WTC11 (cell line): ENCODE measurements around the gene AGO4. TPM values are rescaled to one million over a fixed set of nuclear protein-coding genes. Genes with fewer than 3 reads are reported as not detected.

Experiments
- ATAC-seq: fragments of 200-7000 bp; cut with Tn5 transposase; 2 replicates; pipeline ENCODE4 v1.10.0; 2021; ENCODE audit warnings: mild to moderate bottlenecking, moderate library complexity
- CTCF ChIA-PET: fragments of 300-600 bp; sonication (Branson Sonifier 250); formaldehyde crosslinking; loops from one replicate; lab custom pipeline; 2021; ENCODE audit warnings: antibody characterized with exemption; lab: Charles Lee
- POLR2A ChIA-PET: fragments of 350-600 bp; sonication (Branson Sonifier 250); formaldehyde crosslinking; loops from one replicate; lab custom pipeline; 2021; ENCODE audit warnings: antibody characterized with exemption; lab: Charles Lee
- DNase-seq: peaks from one replicate; pipeline ENCODE4 v3.0.0; 2021; ENCODE audit warnings: low spot score
- H3K27ac Mint-ChIP-seq: 2 replicates; pipeline ENCODE4 v1.8.0; 2021; ENCODE audit warnings: mixed read lengths
- H3K27me3 Mint-ChIP-seq: 2 replicates; pipeline ENCODE4 v1.8.0; 2021; ENCODE audit warnings: low read depth, mild to moderate bottlenecking, moderate library complexity, mixed read lengths
- H3K36me3 Mint-ChIP-seq: 2 replicates; pipeline ENCODE4 v1.8.0; 2021; ENCODE audit warnings: mixed read lengths
- H3K4me1 Mint-ChIP-seq: 2 replicates; pipeline ENCODE4 v1.8.0; 2022; ENCODE audit warnings: mixed read lengths
- H3K4me3 Mint-ChIP-seq: 2 replicates; pipeline ENCODE4 v1.8.0; 2021; ENCODE audit warnings: mild to moderate bottlenecking, moderate library complexity, mixed read lengths
- H3K9me3 Mint-ChIP-seq: 2 replicates; pipeline ENCODE4 v1.8.0; 2021; ENCODE audit warnings: mixed read lengths
- ATF1 ChIP-seq: sonication (generic); formaldehyde crosslinking; IDR thresholded peaks from 2 replicates; pipeline ENCODE4 v1.8.1; 2023; ENCODE audit warnings: mild to moderate bottlenecking, moderate library complexity, missing genetic modification reagents
- CBFB ChIP-seq: sonication (generic); formaldehyde crosslinking; IDR thresholded peaks from 2 replicates; pipeline ENCODE4 v1.8.1; 2022; ENCODE audit warnings: mild to moderate bottlenecking, low read depth, missing genetic modification reagents
- ERG ChIP-seq: fragments of 250-450 bp; sonication (Bioruptor Pico); IDR thresholded peaks from 2 replicates; pipeline ENCODE4 v1.8.0; 2021; ENCODE audit warnings: mild to moderate bottlenecking
- ESRRA ChIP-seq: sonication (generic); formaldehyde crosslinking; IDR thresholded peaks from 2 replicates; pipeline ENCODE4 v1.8.1; 2022; ENCODE audit warnings: mild to moderate bottlenecking, missing genetic modification reagents, borderline replicate concordance
- FOXP4 ChIP-seq: sonication (generic); formaldehyde crosslinking; IDR thresholded peaks from 2 replicates; pipeline ENCODE4 v1.8.0; 2022; ENCODE audit warnings: mild to moderate bottlenecking, missing genetic modification reagents
- GABPB1 ChIP-seq: sonication (generic); formaldehyde crosslinking; IDR thresholded peaks from 2 replicates; pipeline ENCODE4 v1.8.1; 2023; ENCODE audit warnings: mild to moderate bottlenecking, missing genetic modification reagents
- IRF1 ChIP-seq: sonication (generic); formaldehyde crosslinking; IDR thresholded peaks from 2 replicates; pipeline ENCODE4 v1.8.0; 2023; ENCODE audit warnings: missing genetic modification reagents
- JUN ChIP-seq: sonication (generic); formaldehyde crosslinking; IDR thresholded peaks from 2 replicates; pipeline ENCODE4 v1.8.0; 2023; ENCODE audit warnings: mild to moderate bottlenecking, missing genetic modification reagents
- KAT7 ChIP-seq: sonication (generic); formaldehyde crosslinking; IDR thresholded peaks from 2 replicates; pipeline ENCODE4 v1.8.1; 2023; ENCODE audit warnings: missing genetic modification reagents, mild to moderate bottlenecking, borderline replicate concordance
- MXD4 ChIP-seq: fragments of 250-450 bp; sonication (Bioruptor Pico); IDR thresholded peaks from 2 replicates; pipeline ENCODE4 v1.8.0; 2021; ENCODE audit warnings: mild to moderate bottlenecking, moderate library complexity, borderline replicate concordance
- NFYB ChIP-seq: sonication (generic); formaldehyde crosslinking; conservative IDR thresholded peaks from 2 replicates; pipeline ENCODE4 v1.8.0; 2022; ENCODE audit warnings: low read depth, missing genetic modification reagents
- NR2C2 ChIP-seq: sonication (generic); formaldehyde crosslinking; IDR thresholded peaks from 2 replicates; pipeline ENCODE4 v1.8.0; 2022; ENCODE audit warnings: mild to moderate bottlenecking, missing genetic modification reagents
- NR3C1 ChIP-seq: sonication (generic); formaldehyde crosslinking; conservative IDR thresholded peaks from 2 replicates; pipeline ENCODE4 v1.8.1; 2023; ENCODE audit warnings: low read depth, mild to moderate bottlenecking, missing genetic modification reagents
- TEAD4 ChIP-seq: sonication (generic); formaldehyde crosslinking; IDR thresholded peaks from 2 replicates; pipeline ENCODE4 v1.8.0; 2022; ENCODE audit warnings: mild to moderate bottlenecking, missing genetic modification reagents
- TP53 ChIP-seq: sonication (generic); formaldehyde crosslinking; IDR thresholded peaks from 2 replicates; pipeline ENCODE4 v1.8.1; 2023; ENCODE audit warnings: mild to moderate bottlenecking, missing genetic modification reagents
- USF1 ChIP-seq: sonication (generic); formaldehyde crosslinking; IDR thresholded peaks from 2 replicates; pipeline ENCODE4 v1.8.0; 2022; ENCODE audit warnings: mild to moderate bottlenecking, missing genetic modification reagents
- ZBTB21 ChIP-seq: sonication (generic); formaldehyde crosslinking; IDR thresholded peaks from 2 replicates; pipeline ENCODE4 v1.8.1; 2023; ENCODE audit warnings: mild to moderate bottlenecking, missing genetic modification reagents, borderline replicate concordance
- ZMAT4 ChIP-seq: fragments of 250-450 bp; sonication (Bioruptor Pico); IDR thresholded peaks from 2 replicates; pipeline ENCODE4 v1.9.0; 2021; ENCODE audit warnings: mild to moderate bottlenecking
- ZNF138 ChIP-seq: sonication (generic); formaldehyde crosslinking; conservative IDR thresholded peaks from 2 replicates; pipeline ENCODE4 v1.8.1; 2022; ENCODE audit warnings: mild to moderate bottlenecking, moderate library complexity, missing genetic modification reagents
- ZNF232 ChIP-seq: sonication (generic); formaldehyde crosslinking; IDR thresholded peaks from 2 replicates; pipeline ENCODE4 v1.8.0; 2022; ENCODE audit warnings: mild to moderate bottlenecking, missing genetic modification reagents
- ZNF512 ChIP-seq: sonication (generic); formaldehyde crosslinking; IDR thresholded peaks from 2 replicates; pipeline ENCODE4 v1.8.1; 2022; ENCODE audit warnings: missing genetic modification reagents, borderline replicate concordance
- total RNA-seq: library from RNA; stranded (reverse); gene quantifications from 3 replicates; pipeline ENCODE4 v1.2.3, GENCODE V29; 2021

AGO4 gene
- total RNA-seq, 1 experiment from 2014 or later, result 8.7 TPM

GRCh38 chr1:35850051-35850450, 42.2 kb downstream of the AGO4 start (continued):
- TF ChIP-seq ZMAT4 (CRISPR knock-in tag) (no peak), ERG (CRISPR knock-in tag) (no peak), NR3C1 (no peak), NR2C2 (CRISPR knock-in tag) (no peak), ZNF138 (no peak), FOXP4 (no peak), ATF1 (CRISPR knock-in tag) (no peak), CBFB (no peak), GABPB1 (CRISPR knock-in tag) (no peak), USF1 (CRISPR knock-in tag) (no peak)

GRCh38 chr1:35850716-35851115, 42.9 kb downstream of the AGO4 start:
- H3K4me1 Mint-ChIP-seq, result peaks cover 22% of the 10 kb centered on the region
- POLR2A ChIA-PET, result interaction anchor here (0.5 kb wide), 1 partner anchor 670 kb away, joined by 3 read pairs; no protein-coding TSS in a partner anchor
- DNase-seq, result no peak
- TF ChIP-seq TEAD4 (CRISPR knock-in tag) (no peak), MXD4 (no peak), IRF1 (CRISPR knock-in tag) (no peak), KAT7 (CRISPR knock-in tag) (no peak), USF1 (CRISPR knock-in tag) (no peak), TP53 (no peak), ESRRA (no peak), ZNF512 (CRISPR knock-in tag) (no peak), NFYB (CRISPR knock-in tag) (no peak), JUN (CRISPR knock-in tag) (no peak), ZNF232 (CRISPR knock-in tag) (no peak), ZBTB21 (CRISPR knock-in tag) (no peak), NR3C1 (no peak)
- peak overlapping the region; percentile 94 for H3K27ac Mint-ChIP-seq
- no peak for ATAC-seq
- no peaks in the 10 kb centered on the region for H3K27me3 Mint-ChIP-seq
- no peaks in the 10 kb centered on the region for H3K9me3 Mint-ChIP-seq
- H3K4me3 Mint-ChIP-seq, result no peak overlapping the region
- peaks cover 15% of the 10 kb centered on the region for H3K36me3 Mint-ChIP-seq
- CTCF ChIA-PET, result interaction anchor here (0.7 to 1.4 kb wide), 3 partner anchors 32 to 284 kb away, joined by 3 to 8 read pairs (median 3); partner anchors contain the start of gene AGO1
